Activated CD4-positive, alpha-beta memory T cell treated with anti-CD3 and anti-CD28 coated beads, Interleukin-2, amount 10 ng/mL, durations not matched to agents 7 days and 5 days (primary cell): ENCODE results near the gene CELF3. TPM values are rescaled to one million over a fixed set of nuclear protein-coding genes. Genes with fewer than 3 reads are reported as not detected.
"Not testable (repeated sequence)": the region's sequence is repeated elsewhere in the genome, so short reads cannot be mapped to it uniquely, and the experiment has no call there.

Experiments
- CTCF ChIA-PET: fragments of 350-600 bp; sonication (Branson Sonifier 250); formaldehyde crosslinking; loops from one replicate; lab custom pipeline; 2021; ENCODE audit warnings: antibody characterized with exemption, inconsistent platforms; lab: Charles Lee
- POLR2A ChIA-PET: fragments of 350-600 bp; sonication (Branson Sonifier 250); formaldehyde crosslinking; loops from one replicate; lab custom pipeline; 2021; ENCODE audit warnings: antibody characterized with exemption; lab: Charles Lee
- DNase-seq: peaks from one replicate; pipeline ENCODE4 v3.0.0-alpha.2; 2020
- H3K27ac Mint-ChIP-seq: one replicate; pipeline ENCODE4 v1.8.0; 2021; ENCODE audit warnings: mild to moderate bottlenecking, mixed read lengths
- H3K27me3 Mint-ChIP-seq: one replicate; pipeline ENCODE4 v1.8.0; 2021; ENCODE audit warnings: mixed read lengths
- H3K36me3 Mint-ChIP-seq: one replicate; pipeline ENCODE4 v1.8.0; 2021; ENCODE audit warnings: low read depth, mixed read lengths
- H3K4me1 Mint-ChIP-seq: one replicate; pipeline ENCODE4 v1.8.0; 2021; ENCODE audit warnings: mixed read lengths
- H3K4me3 Mint-ChIP-seq: one replicate; pipeline ENCODE4 v1.8.0; 2021; ENCODE audit warnings: mild to moderate bottlenecking, mixed read lengths
- H3K9me3 Mint-ChIP-seq: one replicate; pipeline ENCODE4 v1.8.0; 2021; ENCODE audit warnings: mixed read lengths
- total RNA-seq, 2 experiments: library from RNA; stranded (reverse); gene quantifications; one replicate each; pipeline ENCODE4 v1.2.3, GENCODE V29; 2021

The CELF3 gene
- total RNA-seq, 2 experiments from 2014 or later, result not detected

- Mint-ChIP-seq H3K9me3 (no peaks in the 10 kb centered on the region), H3K4me3 (no peak overlapping the region), H3K27me3 (peaks cover 2% of the 10 kb centered on the region), H3K4me1 (peaks cover 10% of the 10 kb centered on the region), H3K27ac (no peak overlapping the region), H3K36me3 (no peaks in the 10 kb centered on the region)
- no peak for DNase-seq
- ChIA-PET CTCF (interaction anchor here (0.6 kb wide), 1 partner anchor 52 kb away, joined by 3 read pairs; no protein-coding TSS in a partner anchor), POLR2A (no interaction called here)
Observed at GRCh38 chr1:151705753-151706463, 10.7 kb downstream of the CELF3 start.

GRCh38 chr1:151705146-151705545, 11.5 kb downstream of the CELF3 start:
- Mint-ChIP-seq H3K4me1 (peaks cover 10% of the 10 kb centered on the region), H3K27ac (no peak overlapping the region), H3K4me3 (no peak overlapping the region), H3K36me3 (peaks cover 2% of the 10 kb centered on the region), H3K9me3 (no peaks in the 10 kb centered on the region), H3K27me3 (peaks cover 2% of the 10 kb centered on the region)
- ChIA-PET CTCF (interaction anchor here (0.6 kb wide), 1 partner anchor 932 kb away, joined by 4 read pairs; no protein-coding TSS in a partner anchor), POLR2A (no interaction called here)
- no peak for DNase-seq

- Mint-ChIP-seq H3K4me3 (no peak overlapping the region), H3K27me3 (peaks cover 2% of the 10 kb centered on the region), H3K27ac (no peak overlapping the region), H3K36me3 (peaks cover 5% of the 10 kb centered on the region), H3K9me3 (no peaks in the 10 kb centered on the region), H3K4me1 (peaks cover 10% of the 10 kb centered on the region)
- no peak for DNase-seq
- CTCF ChIA-PET, result no interaction called here
- POLR2A ChIA-PET, result no interaction called here
Observed at GRCh38 chr1:151704246-151704645, 12.4 kb downstream of the CELF3 start.

- peaks cover 5% of the 10 kb centered on the region for H3K36me3 Mint-ChIP-seq
- peaks cover 10% of the 10 kb centered on the region for H3K4me1 Mint-ChIP-seq
- CTCF ChIA-PET, result no interaction called here
- no peak overlapping the region for H3K4me3 Mint-ChIP-seq
- H3K27me3 Mint-ChIP-seq, result peaks cover 2% of the 10 kb centered on the region
- no peaks in the 10 kb centered on the region for H3K9me3 Mint-ChIP-seq
- no peak overlapping the region for H3K27ac Mint-ChIP-seq
- DNase-seq, result no peak
- POLR2A ChIA-PET, result no interaction called here
Observed at GRCh38 chr1:151703813-151704212, 12.8 kb downstream of the CELF3 start.

GRCh38 chr1:151702936-151703335, 13.7 kb downstream of the CELF3 start:
- ChIA-PET CTCF (no interaction called here), POLR2A (no interaction called here)
- H3K4me1 Mint-ChIP-seq, result peaks cover 10% of the 10 kb centered on the region
- H3K27ac Mint-ChIP-seq, result no peak overlapping the region
- DNase-seq, result no peak
- no peaks in the 10 kb centered on the region for H3K9me3 Mint-ChIP-seq
- peaks cover 2% of the 10 kb centered on the region for H3K27me3 Mint-ChIP-seq
- no peak overlapping the region for H3K4me3 Mint-ChIP-seq
- H3K36me3 Mint-ChIP-seq, result peaks cover 5% of the 10 kb centered on the region

GRCh38 chr1:151701515-151701914, 15.1 kb downstream of the CELF3 start:
- H3K4me1 Mint-ChIP-seq, result peaks cover 7% of the 10 kb centered on the region
- no peak for DNase-seq
- H3K9me3 Mint-ChIP-seq, result no peaks in the 10 kb centered on the region
- ChIA-PET POLR2A (no interaction called here), CTCF (no interaction called here)
- no peak overlapping the region for H3K27ac Mint-ChIP-seq
- no peak overlapping the region for H3K4me3 Mint-ChIP-seq
- peaks cover 2% of the 10 kb centered on the region for H3K27me3 Mint-ChIP-seq
- H3K36me3 Mint-ChIP-seq, result peaks cover 5% of the 10 kb centered on the region

- H3K36me3 Mint-ChIP-seq, result peaks cover 13% of the 10 kb centered on the region
Observed at GRCh38 chr1:151693057-151693651, 23.4 kb downstream of the CELF3 start.

GRCh38 chr1:151692226-151692625, 24.4 kb downstream of the CELF3 start:
- Mint-ChIP-seq H3K27me3 (no peaks in the 10 kb centered on the region), H3K9me3 (no peaks in the 10 kb centered on the region), H3K4me3 (no peak overlapping the region), H3K27ac (no peak overlapping the region), H3K36me3 (peaks cover 13% of the 10 kb centered on the region), H3K4me1 (no peaks in the 10 kb centered on the region)
- POLR2A ChIA-PET, result no interaction called here
- no peak for DNase-seq
- CTCF ChIA-PET, result no interaction called here

More at GRCh38 chr1:151693057-151693651, 23.4 kb downstream of the CELF3 start:
- no peaks in the 10 kb centered on the region for H3K9me3 Mint-ChIP-seq
- no peak overlapping the region for H3K27ac Mint-ChIP-seq
- no peaks in the 10 kb centered on the region for H3K4me1 Mint-ChIP-seq
- no peak for DNase-seq
- ChIA-PET POLR2A (interaction anchor here (1.4 kb wide), 1 partner anchor 45 kb away, joined by 3 read pairs; no protein-coding TSS in a partner anchor), CTCF (interaction anchor here (0.6 to 1.8 kb wide), 4 partner anchors 9 to 188 kb away, joined by 4 to 6 read pairs (median 4); no protein-coding TSS in a partner anchor)
- H3K4me3 Mint-ChIP-seq, result no peak overlapping the region
- no peaks in the 10 kb centered on the region for H3K27me3 Mint-ChIP-seq

- POLR2A ChIA-PET, result no interaction called here
- CTCF ChIA-PET, result no interaction called here
- no peaks in the 10 kb centered on the region for H3K9me3 Mint-ChIP-seq
- H3K4me3 Mint-ChIP-seq, result no peak overlapping the region
- no peak for DNase-seq
- no peak overlapping the region for H3K27ac Mint-ChIP-seq
- H3K4me1 Mint-ChIP-seq, result no peaks in the 10 kb centered on the region
- peaks cover 13% of the 10 kb centered on the region for H3K36me3 Mint-ChIP-seq
- H3K27me3 Mint-ChIP-seq, result no peaks in the 10 kb centered on the region
Observed at GRCh38 chr1:151689494-151689893, 27.1 kb downstream of the CELF3 start.

- Mint-ChIP-seq H3K27ac (no peak overlapping the region), H3K4me1 (peaks cover 2% of the 10 kb centered on the region), H3K4me3 (no peak overlapping the region), H3K9me3 (no peaks in the 10 kb centered on the region), H3K36me3 (no peaks in the 10 kb centered on the region), H3K27me3 (no peaks in the 10 kb centered on the region)
- POLR2A ChIA-PET, result no interaction called here
- DNase-seq, result no peak
- CTCF ChIA-PET, result no interaction called here
Observed at GRCh38 chr1:151686561-151686960, 30.0 kb downstream of the CELF3 start.

- no peaks in the 10 kb centered on the region for H3K27me3 Mint-ChIP-seq
- peaks cover 12% of the 10 kb centered on the region for H3K4me1 Mint-ChIP-seq
- H3K27ac Mint-ChIP-seq, result no peak overlapping the region
- no peak overlapping the region for H3K4me3 Mint-ChIP-seq
- no peak for DNase-seq
- POLR2A ChIA-PET, result no interaction called here
- CTCF ChIA-PET, result interaction anchor here (1.8 kb wide), 1 partner anchor 9 kb away, joined by 4 read pairs; no protein-coding TSS in a partner anchor
- peaks cover 3% of the 10 kb centered on the region for H3K36me3 Mint-ChIP-seq
- no peaks in the 10 kb centered on the region for H3K9me3 Mint-ChIP-seq
Observed at GRCh38 chr1:151684128-151684527, 32.5 kb downstream of the CELF3 start.

GRCh38 chr1:151682901-151683300, 33.7 kb downstream of the CELF3 start:
- DNase-seq, H3K4me3 Mint-ChIP-seq, POLR2A ChIA-PET, H3K27me3 Mint-ChIP-seq, H3K9me3 Mint-ChIP-seq, H3K27ac Mint-ChIP-seq, H3K36me3 Mint-ChIP-seq: not testable (repeated sequence)
- CTCF ChIA-PET, result interaction anchor here (0.6 to 1.8 kb wide), 2 partner anchors 10 to 150 kb away, joined by 3 to 4 read pairs; no protein-coding TSS in a partner anchor
- peaks cover 12% of the 10 kb centered on the region for H3K4me1 Mint-ChIP-seq

- ChIA-PET CTCF (no interaction called here), POLR2A (no interaction called here)
- H3K4me1 Mint-ChIP-seq, result peaks cover 12% of the 10 kb centered on the region
- no peaks in the 10 kb centered on the region for H3K9me3 Mint-ChIP-seq
- no peak overlapping the region for H3K4me3 Mint-ChIP-seq
- peaks cover 3% of the 10 kb centered on the region for H3K36me3 Mint-ChIP-seq
- H3K27ac Mint-ChIP-seq, result no peak overlapping the region
- DNase-seq, result no peak
- no peaks in the 10 kb centered on the region for H3K27me3 Mint-ChIP-seq
Observed at GRCh38 chr1:151681923-151682322, 34.7 kb downstream of the CELF3 start.
